NCI-H1092 (cell line): Measurements from ENCODE around the gene NT5DC4.
A peak's percentile ranks its signal among the peaks of the same experiment; 100 is the strongest.

Source experiments
- DNase-seq: peaks from one replicate; lab custom pipeline; 2025; lab: John Stamatoyannopoulos, UW

Gene NT5DC4

DNA sequence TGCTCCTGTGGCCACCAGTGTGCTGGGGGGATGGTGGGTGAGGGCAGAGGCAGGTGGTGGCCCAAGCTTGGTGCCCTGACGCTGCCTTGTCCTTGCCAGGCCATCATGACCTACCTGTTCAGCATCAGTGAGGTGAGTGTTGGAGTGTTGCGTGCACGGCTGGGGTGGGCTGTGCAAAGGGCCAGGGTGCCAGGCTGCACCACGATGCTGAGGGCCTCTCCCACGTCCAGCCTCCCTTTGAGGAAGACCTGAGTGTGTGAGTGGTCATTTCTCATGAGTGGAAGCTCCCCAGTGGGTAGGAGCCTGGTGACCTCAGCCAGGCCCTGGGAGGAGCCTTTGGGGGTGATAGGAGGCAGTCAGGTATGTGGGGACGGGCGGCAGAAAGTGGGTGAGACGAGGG is 3.2 kb downstream of the NT5DC4 start:
- no peak for DNase-seq

DNA sequence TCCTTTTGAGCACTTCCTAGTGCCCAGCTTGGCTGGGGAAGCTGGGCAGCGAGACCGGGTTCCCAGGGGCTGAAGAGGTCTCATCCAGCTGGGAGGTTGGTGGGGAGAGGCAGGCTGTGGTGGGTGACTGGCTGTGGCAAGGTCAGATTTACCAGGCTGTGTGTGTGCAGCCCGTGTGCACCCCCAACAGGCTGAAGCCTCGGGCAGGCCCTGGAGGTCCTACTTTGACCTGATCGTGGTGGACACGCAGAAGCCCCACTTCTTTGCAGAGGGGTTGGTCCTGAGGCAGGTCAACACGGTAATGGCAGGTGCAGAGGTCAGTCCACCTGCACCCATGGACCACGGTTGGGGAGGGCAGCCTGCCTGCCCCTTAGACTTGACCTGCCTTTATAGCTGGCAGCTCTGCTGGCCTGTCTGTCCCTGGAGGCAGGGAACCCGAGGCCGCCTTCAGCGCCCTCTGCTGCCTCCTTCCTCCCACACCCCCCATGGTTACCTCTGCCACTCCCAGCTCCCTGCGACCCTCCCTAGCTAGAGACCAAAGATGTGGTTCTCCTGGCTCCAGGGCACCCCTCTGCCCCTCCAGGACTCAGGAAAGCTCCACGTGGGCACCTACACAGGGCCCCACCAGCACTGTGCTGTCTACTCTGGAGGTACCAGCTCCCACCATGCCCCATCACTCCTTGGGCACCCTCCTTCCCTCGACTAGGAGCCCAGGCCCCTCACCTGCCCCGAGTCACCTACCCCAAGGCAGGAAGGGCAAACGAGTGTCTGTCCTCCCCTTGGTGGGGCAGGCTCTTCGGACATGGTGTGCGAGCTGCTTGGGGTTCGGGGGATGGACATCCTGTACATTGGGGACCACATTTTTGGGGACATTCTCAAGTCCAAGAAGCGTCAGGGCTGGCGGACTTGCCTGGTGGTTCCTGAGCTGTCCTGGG is 4.0 kb downstream of the NT5DC4 start:
- DNase-seq, result no peak

DNA sequence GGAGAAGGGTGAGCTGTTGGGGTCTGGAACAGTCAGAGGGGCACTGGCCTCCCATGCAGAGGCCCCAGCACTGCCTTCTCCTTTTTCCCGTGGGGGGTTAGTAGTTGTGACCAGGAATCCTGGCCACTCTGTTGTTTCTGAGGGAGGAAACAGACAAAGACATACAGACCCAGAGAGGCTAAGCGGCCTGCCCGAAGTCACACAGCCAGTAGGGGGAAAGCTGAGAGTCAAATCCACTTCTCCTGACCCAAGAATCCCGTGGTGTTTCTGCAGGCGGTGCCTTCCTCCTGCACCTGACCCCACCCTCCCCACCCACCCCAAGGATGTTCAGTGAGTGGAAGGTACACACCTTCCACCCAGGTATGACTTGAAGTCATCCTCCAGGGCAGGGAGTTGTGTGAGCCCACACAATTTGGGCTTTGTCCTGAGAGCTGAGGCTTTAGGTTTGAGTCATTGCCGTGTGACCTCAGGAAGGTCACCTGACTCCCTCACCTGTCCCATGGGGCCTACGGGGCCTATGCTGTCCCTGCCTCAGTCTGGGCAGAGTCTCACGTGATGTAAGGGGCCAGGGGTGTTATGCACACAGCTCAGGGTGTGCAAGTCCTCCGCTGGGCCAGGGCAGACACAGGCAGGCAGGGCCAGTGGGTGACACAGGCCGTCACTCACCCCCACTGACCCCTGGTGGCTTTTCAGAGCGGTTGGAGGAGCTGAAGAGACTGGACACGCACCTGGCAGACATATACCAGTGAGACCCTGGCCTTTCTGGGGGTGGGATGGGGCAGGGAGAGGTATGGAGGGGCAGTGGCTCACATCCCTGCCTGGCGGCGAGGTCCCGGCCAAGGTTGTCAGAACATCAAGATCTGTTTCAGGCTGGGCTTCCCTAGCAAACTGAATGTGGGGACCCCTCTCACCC is 5.0 kb downstream of the NT5DC4 start:
- DNase-seq, result no peak

DNA sequence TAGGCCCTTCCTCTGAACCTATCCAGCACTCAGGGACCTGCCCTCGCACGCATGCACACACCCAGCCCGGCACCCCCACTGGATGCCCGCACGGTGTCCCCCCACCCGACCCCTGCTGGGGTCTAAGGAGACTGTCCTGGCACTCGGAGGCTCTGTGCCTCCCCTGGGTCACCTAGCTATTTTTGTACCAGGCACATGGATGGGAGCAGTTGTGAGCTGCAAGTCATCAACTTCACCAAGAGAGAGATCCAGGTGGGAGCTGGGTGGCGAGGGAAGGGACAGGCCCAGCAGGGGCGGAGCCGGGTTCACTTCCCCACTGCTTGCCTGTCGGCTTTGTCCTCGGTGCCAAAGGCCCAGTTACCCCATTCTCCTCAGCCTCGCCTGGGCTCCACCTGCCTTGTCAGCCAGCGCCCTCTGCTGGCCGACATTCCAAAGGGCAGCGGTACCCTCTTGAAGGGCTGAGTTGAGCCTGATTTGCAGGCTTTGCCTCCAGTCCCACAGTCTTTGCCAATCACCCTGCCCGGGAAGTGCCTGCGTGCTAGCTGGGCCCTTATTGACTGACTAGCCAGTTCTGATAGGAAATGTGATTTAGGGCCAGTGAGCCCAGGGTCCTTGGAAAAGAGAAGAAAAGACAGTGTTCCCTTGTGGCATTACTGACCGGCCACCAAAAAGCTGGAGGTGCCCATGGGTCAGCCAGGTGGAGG is 5.8 kb downstream of the NT5DC4 start:
- peak; percentile 76 for DNase-seq

DNA sequence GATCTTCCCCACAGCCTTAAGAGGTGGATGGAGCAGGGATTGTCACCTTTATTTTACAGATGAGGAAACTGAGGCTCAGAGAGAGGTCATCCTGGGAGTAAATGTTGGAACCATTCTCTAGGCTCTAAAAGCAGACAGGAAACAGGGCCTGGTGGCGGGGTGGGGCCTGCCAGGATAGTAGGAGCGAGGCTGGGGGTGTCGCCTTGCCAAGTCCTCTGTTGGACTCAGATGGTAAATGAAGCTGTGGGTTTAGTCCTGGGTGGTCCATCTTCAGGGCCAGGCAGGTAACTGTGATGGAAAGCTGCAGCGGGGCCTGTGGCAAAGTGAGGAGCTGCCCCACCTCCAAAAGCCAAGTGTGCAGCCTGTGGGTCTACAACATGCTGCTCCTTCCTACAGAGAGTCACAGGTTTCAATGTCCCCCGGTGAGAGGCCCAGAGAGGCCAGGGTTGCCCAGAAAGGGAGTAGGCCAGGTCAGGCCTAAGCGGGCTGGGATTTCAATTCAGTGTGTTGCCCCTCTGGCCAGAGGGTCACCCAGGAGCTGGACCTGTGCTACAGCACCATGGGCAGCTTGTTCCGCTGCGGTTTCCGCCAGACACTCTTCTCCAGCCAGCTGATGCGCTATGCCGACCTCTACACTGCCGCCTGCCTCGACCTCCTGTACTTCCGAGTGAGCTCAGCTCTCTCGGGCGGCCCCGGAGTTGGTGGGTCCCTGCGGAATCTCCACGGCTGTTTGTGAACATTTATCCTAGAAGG is 6.6 kb downstream of the NT5DC4 start:
- no peak for DNase-seq

DNA sequence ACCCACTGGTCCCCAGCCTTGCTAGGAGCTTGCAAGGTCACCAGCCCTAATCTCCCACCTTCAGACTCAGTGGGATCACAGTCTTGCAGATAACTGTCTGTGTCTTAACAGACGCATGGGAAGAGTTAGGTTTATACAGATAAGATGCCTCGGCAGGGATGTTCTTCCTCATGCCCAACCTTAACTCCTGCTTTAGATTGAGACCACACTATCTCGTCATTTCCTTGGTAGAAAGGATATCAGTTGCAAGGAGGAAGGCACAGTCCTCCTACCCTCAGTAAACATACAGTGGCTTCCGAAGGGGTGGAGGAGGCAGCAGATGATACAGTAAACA is 7.2 kb downstream of the NT5DC4 start:
- DNase-seq, result no peak

DNA sequence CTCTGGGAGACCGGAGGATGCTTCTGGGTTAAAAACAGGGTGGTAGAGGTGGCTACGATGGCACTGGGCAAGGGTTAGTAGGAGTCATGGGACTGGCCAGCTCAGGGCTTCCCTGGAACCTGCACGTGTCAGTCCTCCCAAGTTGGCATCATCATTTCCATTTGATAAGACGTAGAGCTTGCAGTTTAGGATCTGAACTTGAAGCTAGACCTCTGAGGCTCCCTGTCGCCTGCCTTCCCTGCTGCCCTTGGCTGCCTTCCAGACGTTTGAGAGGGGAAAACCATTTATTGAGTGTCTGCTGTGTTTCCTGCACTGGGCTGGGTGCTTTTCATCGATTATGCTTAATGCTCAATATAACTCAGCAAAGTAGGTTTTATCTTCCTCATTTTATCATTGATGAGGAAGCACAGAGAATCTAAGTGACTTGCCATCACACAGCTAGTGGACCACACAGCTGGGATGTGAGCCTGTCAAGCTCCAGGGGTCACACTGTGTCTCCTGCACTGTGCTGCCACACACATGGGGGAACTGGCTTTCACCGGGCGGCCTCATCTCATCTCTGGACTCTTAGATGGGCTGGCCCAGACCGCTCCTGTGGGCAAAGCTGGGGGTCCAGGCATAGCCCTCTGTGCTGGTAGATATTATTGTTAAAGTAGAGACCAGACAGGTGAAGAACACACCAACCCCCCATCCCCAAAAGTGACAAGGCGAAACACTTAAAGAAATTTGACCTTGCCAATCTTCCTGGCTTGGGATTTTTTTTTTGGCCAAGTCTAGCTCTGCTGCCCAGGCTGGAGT is 7.8 kb downstream of the NT5DC4 start:
- DNase-seq, result no peak

DNA sequence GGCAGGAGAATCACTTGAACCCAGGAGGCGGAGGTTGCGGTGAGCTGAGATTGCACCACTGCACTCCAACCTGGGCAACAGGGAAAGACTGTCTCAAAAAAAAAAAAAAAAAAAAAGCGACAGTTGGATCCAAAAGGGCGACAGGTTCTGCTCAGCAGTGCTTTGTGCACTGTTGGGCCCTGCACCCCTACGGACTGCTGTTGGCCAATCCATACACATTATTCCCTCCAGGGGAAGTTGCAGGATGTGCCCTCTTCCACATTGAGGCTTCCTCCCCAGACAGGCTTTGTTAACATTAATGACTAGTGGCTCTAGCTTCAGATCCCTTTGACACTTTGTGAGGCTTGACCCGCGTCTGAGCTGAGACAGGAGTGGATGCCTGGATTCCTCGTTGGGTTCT is 9.4 kb downstream of the NT5DC4 start:
- DNase-seq, result no peak

DNA sequence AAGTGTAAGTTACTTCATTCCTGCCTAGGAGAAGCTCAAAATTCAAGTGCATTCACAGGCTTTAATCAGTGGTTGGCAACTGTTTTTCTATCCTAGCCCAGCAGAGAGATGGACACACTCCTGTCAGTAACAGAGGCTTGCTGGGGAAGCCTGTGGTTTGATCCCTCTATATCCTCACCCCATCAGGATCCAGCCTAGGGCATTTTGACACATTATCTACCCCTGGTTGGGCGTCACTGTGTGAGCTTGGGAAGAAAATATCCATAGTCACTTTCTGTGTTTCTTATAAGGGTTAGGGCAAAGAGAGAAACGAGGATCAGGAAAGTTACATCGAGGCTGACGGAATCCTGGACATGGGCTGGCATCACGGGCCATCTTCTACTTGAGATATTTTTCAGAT is 10.0 kb downstream of the NT5DC4 start:
- DNase-seq, result no peak

DNA sequence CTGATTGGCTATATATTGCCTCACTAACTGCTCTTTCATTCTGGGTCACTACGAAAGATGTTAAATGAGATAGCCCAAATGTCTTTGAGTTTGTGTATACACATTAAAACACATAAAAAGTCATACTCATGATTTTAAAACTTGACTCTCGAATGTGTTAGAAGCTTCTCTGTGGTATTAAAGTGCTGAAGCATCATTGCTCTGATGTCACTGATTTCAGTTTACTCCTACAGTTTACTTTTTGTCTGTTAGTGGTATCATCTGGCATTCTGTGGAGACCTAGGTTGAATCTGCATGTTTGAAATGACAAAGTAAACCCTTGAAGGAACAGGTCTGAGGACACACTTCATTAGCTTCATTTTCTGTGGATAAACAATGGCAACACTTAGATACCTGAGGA is 10.7 kb downstream of the NT5DC4 start:
- no peak for DNase-seq

DNA sequence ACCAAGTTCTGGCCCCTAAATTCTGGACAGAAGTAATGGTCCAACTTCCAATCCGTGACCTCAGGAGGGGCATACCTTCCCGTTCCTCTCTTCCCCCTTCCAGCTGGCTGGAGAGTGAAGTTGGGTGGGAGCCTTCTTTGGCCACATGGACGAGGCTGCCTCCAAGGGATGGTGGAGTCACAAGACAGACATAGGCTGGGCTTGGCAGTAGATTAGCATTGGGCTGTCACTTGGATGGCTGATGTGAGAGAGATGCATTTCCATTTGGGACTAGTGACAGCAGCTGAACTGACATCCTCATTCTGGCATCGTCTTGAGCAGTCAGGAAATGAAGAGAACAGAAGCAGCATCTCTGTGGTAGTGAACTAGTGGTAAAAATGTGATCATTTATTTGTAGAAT is 12.6 kb downstream of the NT5DC4 start:
- no peak for DNase-seq

DNA sequence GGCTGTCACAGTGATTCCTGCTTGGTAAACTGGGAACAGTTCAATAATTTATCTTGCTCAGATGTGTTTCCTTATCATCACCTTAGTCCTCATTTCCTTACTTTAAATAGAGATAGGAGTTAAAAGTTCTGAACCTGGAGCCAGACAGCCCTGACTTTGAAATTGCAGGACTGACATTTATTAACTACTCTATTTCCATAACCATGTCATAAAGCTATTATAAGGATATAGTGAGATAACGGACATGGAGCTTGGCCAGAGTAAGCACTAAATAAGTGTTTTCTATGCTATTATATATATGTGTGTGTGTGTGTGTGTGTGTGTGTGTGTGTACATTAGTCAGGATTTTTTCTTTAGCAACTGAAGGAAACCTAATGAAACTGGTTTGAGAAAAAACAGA is 13.1 kb downstream of the NT5DC4 start:
- DNase-seq, result no peak

DNA sequence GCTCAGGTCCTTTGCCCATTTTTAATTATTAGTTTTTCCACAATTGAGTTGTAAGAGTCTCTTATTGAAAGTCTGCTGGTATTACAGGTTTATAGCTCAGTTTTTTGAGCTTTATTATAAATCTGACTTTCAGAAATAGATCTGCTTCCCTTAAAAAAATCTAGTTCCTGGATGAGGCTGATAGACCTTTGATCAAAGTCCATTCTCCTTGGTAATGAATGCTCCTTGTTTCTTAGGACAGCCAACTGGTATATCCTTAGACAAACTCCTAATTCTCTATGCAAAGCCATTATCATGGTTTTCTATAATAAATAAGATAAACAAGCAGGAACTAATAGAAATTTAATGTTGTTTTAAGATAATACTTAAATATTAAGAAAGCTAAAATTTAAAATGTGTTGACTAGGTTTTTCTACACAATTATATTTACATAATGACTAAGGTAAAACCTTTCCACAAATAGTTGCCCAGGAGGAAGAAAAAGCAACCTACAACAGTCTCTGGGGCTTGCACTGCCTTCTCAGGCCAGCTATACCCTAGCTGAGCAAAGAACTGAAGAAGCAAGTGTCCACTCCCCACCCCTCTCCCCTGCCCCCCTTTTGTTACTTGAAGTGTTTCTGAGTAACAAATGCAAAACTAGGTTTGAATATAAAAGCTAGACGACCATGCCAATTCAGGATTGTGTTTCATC is 16.9 kb downstream of the NT5DC4 start:
- DNase-seq, result no peak

DNA sequence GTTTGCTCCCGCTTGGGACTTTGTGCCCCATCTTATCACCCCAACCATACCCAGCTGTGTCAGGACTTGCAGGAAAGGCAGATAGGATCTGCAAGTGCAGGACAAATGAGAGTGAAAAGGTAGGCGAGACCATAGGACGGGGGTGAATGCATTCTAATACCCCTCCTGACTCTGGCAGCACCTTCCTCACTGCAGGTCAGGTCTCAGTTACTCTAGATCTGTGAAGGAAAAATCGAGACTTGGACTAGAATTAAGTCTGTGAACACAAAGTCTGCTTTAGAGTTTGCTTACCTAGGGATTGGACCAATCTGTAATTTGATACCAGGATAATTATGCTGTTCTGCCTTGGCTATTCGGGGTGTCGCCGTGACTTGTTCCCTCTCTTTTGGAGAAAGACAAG is 19.7 kb downstream of the NT5DC4 start:
- DNase-seq, result no peak

DNA sequence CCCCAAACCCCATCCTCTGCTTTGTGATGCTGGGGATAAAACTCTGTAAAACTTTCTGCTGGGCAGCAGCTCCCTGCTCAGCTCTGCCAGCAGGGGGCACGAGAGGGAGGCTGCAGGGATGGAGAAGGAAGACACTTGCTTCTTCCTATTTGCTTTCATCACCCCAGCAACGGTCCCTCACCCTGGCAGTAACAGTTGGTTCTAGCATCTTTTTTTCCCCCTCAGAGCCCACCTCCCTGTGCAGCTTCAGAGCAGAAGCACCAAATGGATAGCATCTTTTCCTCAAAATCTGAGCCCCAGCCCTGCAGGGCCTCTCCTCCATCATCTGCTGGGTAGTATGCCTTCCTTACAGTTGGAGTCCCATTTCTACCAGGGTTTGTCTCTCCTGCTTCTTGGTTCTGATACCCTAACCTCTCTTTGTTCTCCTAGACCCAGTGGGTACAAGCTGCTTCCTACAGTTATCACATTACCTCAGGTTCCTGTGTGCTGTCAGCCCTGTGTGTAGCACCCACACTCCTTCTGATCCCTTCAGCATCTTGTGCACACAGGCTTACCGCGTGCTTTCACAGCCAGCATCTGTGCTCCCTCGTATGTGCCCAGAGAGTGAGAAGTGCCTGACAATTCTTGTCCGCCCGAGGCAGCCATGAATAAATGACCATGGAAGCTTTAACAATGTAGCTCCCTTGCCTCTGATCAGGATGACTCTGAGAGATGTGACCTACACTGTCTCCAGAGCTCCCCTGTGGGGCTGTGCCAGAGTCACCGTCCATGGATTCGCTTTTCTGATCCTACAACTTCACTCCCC is 29.1 kb downstream of the NT5DC4 start:
- DNase-seq, result no peak

DNA sequence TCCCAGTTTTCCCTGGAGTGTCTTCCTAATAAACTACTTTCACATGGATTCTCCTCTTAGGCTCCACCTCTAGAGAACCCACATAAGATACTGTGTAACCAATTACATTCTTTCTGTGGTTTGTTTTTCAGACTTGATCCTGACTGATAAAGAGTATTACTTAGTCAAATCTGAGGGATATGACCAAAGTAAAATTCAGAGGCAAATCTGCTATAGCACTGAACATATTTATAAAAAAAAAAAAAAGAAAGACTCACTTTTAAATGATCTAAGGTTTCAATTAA is 29.7 kb downstream of the NT5DC4 start:
- DNase-seq, result no peak

DNA sequence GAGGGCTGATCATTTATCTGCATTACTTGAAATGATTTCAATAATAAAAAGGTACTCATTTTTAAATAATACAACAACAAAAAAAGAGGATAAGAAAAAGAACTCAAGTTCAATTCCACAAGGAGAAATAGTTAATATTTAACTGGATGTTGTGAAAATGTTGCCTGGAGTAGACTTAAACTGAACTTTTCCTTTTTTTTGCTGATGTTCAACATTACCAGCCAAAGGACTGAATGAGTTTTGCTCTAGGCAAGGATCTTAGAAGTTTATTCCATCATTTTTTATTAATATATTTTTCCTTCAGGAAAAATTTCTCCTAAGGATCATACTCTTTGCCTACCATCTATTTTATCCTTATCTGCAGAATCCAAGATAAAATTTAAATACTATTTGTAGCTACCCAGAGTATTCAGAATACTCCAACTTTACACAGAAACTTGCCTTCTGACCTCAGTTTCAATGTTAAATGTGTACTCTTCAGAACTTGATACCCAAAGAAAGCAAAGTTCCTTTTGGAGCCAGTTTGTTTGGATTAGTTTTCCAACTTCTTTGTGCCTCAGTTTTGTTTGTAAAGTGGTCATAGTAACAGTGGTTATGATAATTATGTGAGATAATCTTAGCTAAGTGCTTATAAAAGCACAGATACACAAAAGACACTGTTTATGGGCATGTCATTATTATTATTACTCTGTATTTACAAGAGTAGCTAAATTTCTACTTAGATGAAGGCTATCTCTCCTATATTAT is 30.8 kb downstream of the NT5DC4 start:
- DNase-seq, result no peak

DNA sequence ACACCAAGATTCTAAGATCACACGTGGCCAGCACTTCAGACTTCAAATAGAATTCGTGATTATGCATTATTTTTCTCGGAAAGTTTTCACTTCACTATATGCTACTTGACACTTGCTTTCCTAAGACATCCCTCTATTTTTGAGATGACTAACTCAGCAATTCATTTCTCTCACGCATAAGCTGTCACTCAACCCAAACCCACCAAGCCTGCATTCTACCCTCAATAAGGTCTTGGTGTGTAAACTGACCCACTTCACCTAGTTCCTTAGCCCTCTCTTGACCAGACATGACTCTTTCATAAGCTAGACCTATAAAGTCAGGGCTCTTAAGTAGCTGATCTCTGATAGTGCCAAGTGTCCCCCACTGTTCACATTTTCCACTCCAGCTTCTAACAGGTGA is 31.8 kb downstream of the NT5DC4 start:
- DNase-seq, result no peak

DNA sequence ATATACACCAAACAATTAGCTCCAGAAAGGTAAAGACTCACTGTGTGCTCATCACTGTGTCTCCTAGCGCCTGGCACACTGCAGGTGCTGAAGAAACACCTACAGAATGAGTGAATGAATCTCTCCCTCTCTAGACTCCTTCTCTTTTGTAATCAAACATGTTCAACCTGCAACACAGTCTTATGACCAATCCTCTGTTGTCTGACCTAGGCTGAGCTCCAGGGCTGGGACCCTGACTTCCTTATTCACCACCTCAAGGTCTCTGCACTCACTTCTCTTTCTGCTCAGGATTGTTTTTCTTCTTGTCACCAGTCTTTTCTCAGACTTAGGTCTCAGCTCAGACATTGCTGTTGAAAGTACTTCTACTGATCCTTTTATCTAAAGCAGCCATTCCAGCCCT is 33.7 kb downstream of the NT5DC4 start:
- DNase-seq, result no peak
